H1 (cell line): ENCODE results near the gene EPB41L1. TPM values are rescaled to one million over a fixed set of nuclear protein-coding genes. Genes with fewer than 3 reads are reported as not detected.

Experiments
- CTCF ChIA-PET: fragments of 300-600 bp; sonication (Branson Sonifier 250); formaldehyde crosslinking; loops from one replicate; lab custom pipeline; 2021; ENCODE audit not compliant: partially characterized antibody; lab: Charles Lee
- POLR2A ChIA-PET: fragments of 300-600 bp; sonication (Branson Sonifier 250); formaldehyde crosslinking; loops from one replicate; lab custom pipeline; 2021; ENCODE audit warnings: inconsistent platforms; ENCODE audit not compliant: partially characterized antibody; lab: Charles Lee
- DNase-seq, 2 experiments: peaks; one replicate each; pipeline versions ENCODE4 v3.0.0 to v3.0.0-alpha.2; 2010 to 2022; ENCODE audit warnings: low spot score in 2 of 2, low read depth in 1 of 2, mixed read lengths in 1 of 2
- FAIRE-seq: peaks from 2 replicates; lab custom pipeline; 2011; peaks lifted over from hg19 to GRCh38; lab: Jason Lieb, UNC
- H2AFZ ChIP-seq: 2 replicates; pipeline ENCODE4 v1.8.1; 2012; ENCODE audit warnings: low read length, inconsistent platforms
- H2AK5ac ChIP-seq: 2 replicates; pipeline ENCODE4 v1.6.1; 2013; ENCODE audit warnings: low read depth, low read length
- H2BK120ac ChIP-seq: replicated peaks from 2 replicates; pipeline ENCODE3; 2013; ENCODE audit warnings: low read depth, low read length, inconsistent platforms
- H2BK12ac ChIP-seq: 2 replicates; pipeline ENCODE4 v1.6.1; 2013; ENCODE audit warnings: low read depth, low read length
- H2BK15ac ChIP-seq: 2 replicates; pipeline ENCODE4 v1.6.1; 2013; ENCODE audit warnings: low read length
- H2BK20ac ChIP-seq: 2 replicates; pipeline ENCODE4 v1.6.1; 2013; ENCODE audit warnings: low read length
- H2BK5ac ChIP-seq: 2 replicates; pipeline ENCODE4 v1.6.1; 2013; ENCODE audit warnings: low read depth, low read length
- H3K14ac ChIP-seq: 2 replicates; pipeline ENCODE4 v1.6.1; 2013; ENCODE audit warnings: inconsistent platforms; ENCODE audit not compliant: insufficient read length
- H3K18ac ChIP-seq: 2 replicates; pipeline ENCODE4 v1.6.1; 2013; ENCODE audit warnings: low read length; ENCODE audit errors: extremely low read depth
- H3K23ac ChIP-seq: 2 replicates; pipeline ENCODE4 v1.6.1; 2013; ENCODE audit warnings: inconsistent platforms; ENCODE audit not compliant: insufficient read length
- H3K23me2 ChIP-seq: 2 replicates; pipeline ENCODE4 v1.6.1; 2013; ENCODE audit warnings: low read depth, low read length
- H3K27ac ChIP-seq: 2 replicates; pipeline ENCODE4 v1.6.1; 2011; ENCODE audit warnings: low read depth, low read length, inconsistent platforms
- H3K27me3 ChIP-seq, 4 experiments: replicated peaks in 1 of 4; 1 replicate in 1 of 4; 2 replicates in 3 of 4; pipeline versions ENCODE4 v1.6.1 to v1.8.1; 2011 to 2013; ENCODE audit warnings: low read length in 3 of 4, mild to moderate bottlenecking in 3 of 4, inconsistent platforms in 2 of 4, mixed read lengths in 2 of 4, moderate library complexity in 1 of 4; ENCODE audit not compliant: control insufficient read depth in 3 of 4, insufficient read depth in 3 of 4; ENCODE audit errors: extremely low read depth in 1 of 4
- H3K36me3 ChIP-seq, 4 experiments: 2 replicates each; pipeline versions ENCODE4 v1.6.1 to v1.8.1; 2011 to 2013; ENCODE audit warnings: mild to moderate bottlenecking in 4 of 4, low read length in 3 of 4, moderate library complexity in 2 of 4, control low read depth in 1 of 4, inconsistent platforms in 1 of 4; ENCODE audit not compliant: insufficient read depth in 4 of 4, control insufficient read depth in 2 of 4
- H3K4ac ChIP-seq: replicated peaks from 2 replicates; pipeline ENCODE3; 2013; ENCODE audit warnings: low read length, low read depth, mixed read lengths, inconsistent platforms; ENCODE audit not compliant: insufficient read length
- H3K4me1 ChIP-seq, 4 experiments: replicated peaks in 1 of 4; 1 replicate in 1 of 4; 2 replicates in 3 of 4; pipeline versions ENCODE4 v1.6.1 to v1.8.1; 2011 to 2013; ENCODE audit warnings: low read length in 3 of 4, inconsistent platforms in 2 of 4, mixed read lengths in 1 of 4; ENCODE audit not compliant: insufficient read depth in 4 of 4, control insufficient read depth in 3 of 4
- H3K4me2 ChIP-seq, 2 experiments: 2 replicates each; pipeline versions ENCODE4 v1.6.1 to v1.8.1; 2011 to 2013; ENCODE audit warnings: low read depth in 2 of 2, low read length in 2 of 2, control low read depth in 1 of 2, inconsistent platforms in 1 of 2, mild to moderate bottlenecking in 1 of 2; ENCODE audit not compliant: insufficient read depth in 1 of 2
- H3K4me3 ChIP-seq, 4 experiments: fragments of 200-600, 300-600 bp in 1 of 4; sonication (generic), shearing (Covaris generic), sonication (Bioruptor Twin) in 1 of 4; 2 replicates each; pipeline versions ENCODE4 v1.5.1 to v1.8.1; 2011 to 2016; ENCODE audit warnings: low read length in 4 of 4, low read depth in 3 of 4, control low read depth in 2 of 4, inconsistent platforms in 2 of 4, mild to moderate bottlenecking in 2 of 4, mixed read lengths in 1 of 4, moderate library complexity in 1 of 4; ENCODE audit not compliant: insufficient read depth in 2 of 4; ENCODE audit errors: extremely low read depth in 1 of 4
- H3K56ac ChIP-seq: replicated peaks from 2 replicates; pipeline ENCODE3; 2013; ENCODE audit warnings: low read depth, mild to moderate bottlenecking, mixed read lengths, low read length, inconsistent platforms; ENCODE audit not compliant: insufficient read length
- H3K79me1 ChIP-seq: 2 replicates; pipeline ENCODE4 v1.6.1; 2013; ENCODE audit warnings: low read depth, low read length, control low read depth
- H3K79me2 ChIP-seq, 2 experiments: 2 replicates each; pipeline versions ENCODE4 v1.6.1 to v1.8.1; 2012 to 2013; ENCODE audit warnings: low read length in 2 of 2, mild to moderate bottlenecking in 2 of 2, inconsistent platforms in 1 of 2; ENCODE audit not compliant: insufficient read depth in 2 of 2, control insufficient read depth in 1 of 2
- H3K9ac ChIP-seq, 4 experiments: replicated peaks in 1 of 4; 1 replicate in 1 of 4; 2 replicates in 3 of 4; pipeline versions ENCODE4 v1.6.1 to v1.8.1; 2011 to 2013; ENCODE audit warnings: low read depth in 3 of 4, low read length in 3 of 4, control low read depth in 2 of 4, mild to moderate bottlenecking in 2 of 4, moderate library complexity in 2 of 4, inconsistent platforms in 1 of 4; ENCODE audit errors: extremely low read depth in 1 of 4
- H3K9me3 ChIP-seq, 2 experiments: 2 replicates each; pipeline versions ENCODE4 v1.6.1 to v1.8.1; 2012 to 2013; ENCODE audit warnings: mild to moderate bottlenecking in 2 of 2, moderate library complexity in 2 of 2, control low read depth in 1 of 2, inconsistent platforms in 1 of 2, low read depth in 1 of 2, low read length in 1 of 2, mixed read lengths in 1 of 2; ENCODE audit not compliant: insufficient read depth in 2 of 2
- H4K20me1 ChIP-seq, 2 experiments: replicated peaks in 1 of 2; 2 replicates each; pipeline versions ENCODE3 to v1.8.1; 2011 to 2013; ENCODE audit warnings: inconsistent platforms in 2 of 2, low read length in 2 of 2, mild to moderate bottlenecking in 1 of 2; ENCODE audit not compliant: insufficient read depth in 2 of 2, control insufficient read depth in 1 of 2
- H4K5ac ChIP-seq: 2 replicates; pipeline ENCODE4 v1.6.1; 2013; ENCODE audit warnings: low read length, low read depth, mixed read lengths, inconsistent platforms; ENCODE audit not compliant: insufficient read length
- H4K8ac ChIP-seq: 2 replicates; pipeline ENCODE4 v1.8.0; 2013; ENCODE audit warnings: mild to moderate bottlenecking, moderate library complexity, low read length, inconsistent platforms; ENCODE audit not compliant: insufficient read depth; ENCODE audit errors: extremely low read depth
- H4K91ac ChIP-seq: replicated peaks from 2 replicates; pipeline ENCODE3; 2013; ENCODE audit warnings: low read length, mixed read lengths, inconsistent platforms; ENCODE audit not compliant: insufficient read length
- CREB1 ChIP-seq: IDR thresholded peaks from 2 replicates; pipeline ENCODE4 v1.6.1; 2012; ENCODE audit warnings: inconsistent platforms
- E2F6 ChIP-seq: IDR thresholded peaks from 2 replicates; pipeline ENCODE4 v1.6.1; 2012; ENCODE audit warnings: inconsistent platforms
- GABPA ChIP-seq: IDR thresholded peaks from 2 replicates; pipeline ENCODE4 v1.6.1; 2011; ENCODE audit warnings: mild to moderate bottlenecking, low read length, moderate library complexity, borderline replicate concordance; ENCODE audit not compliant: insufficient read depth
- HDAC2 ChIP-seq, 2 experiments: fragments of 300-600 bp in 1 of 2; sonication (generic) in 1 of 2; IDR thresholded peaks; 2 replicates each; pipeline ENCODE4 v1.6.1; 2011 to 2012; ENCODE audit warnings: low read depth in 2 of 2, low read length in 2 of 2, mild to moderate bottlenecking in 2 of 2, moderate library complexity in 2 of 2, borderline replicate concordance in 1 of 2, inconsistent platforms in 1 of 2
- MAX ChIP-seq: IDR thresholded peaks from 2 replicates; pipeline ENCODE4 v1.6.1; 2012; ENCODE audit warnings: inconsistent platforms
- POU5F1 ChIP-seq: IDR thresholded peaks from 2 replicates; pipeline ENCODE4 v1.6.1; 2011; ENCODE audit warnings: low read depth, mild to moderate bottlenecking, low read length, moderate library complexity
- SIN3A ChIP-seq, 2 experiments: IDR thresholded peaks in 1 of 2; conservative IDR thresholded peaks in 1 of 2; 2 replicates each; pipeline ENCODE4 v1.6.1; 2011 to 2012; ENCODE audit warnings: low read length in 2 of 2, improper control_type of control experiment in 1 of 2, low read depth in 1 of 2, mild to moderate bottlenecking in 1 of 2
- SIRT6 ChIP-seq: IDR thresholded peaks from one replicate; pipeline ENCODE4 v1.7.1; 2012; ENCODE audit warnings: low read length, inconsistent platforms
- SP1 ChIP-seq: IDR thresholded peaks from 2 replicates; pipeline ENCODE4 v1.6.1; 2011; ENCODE audit warnings: low read depth, low read length
- USF2 ChIP-seq: IDR thresholded peaks from 2 replicates; pipeline ENCODE4 v1.6.1; 2011; ENCODE audit warnings: low read length, improper control_type of control experiment
- WGBS, 2 experiments: shearing (Covaris generic) in 1 of 2; methylation state at CpG; one replicate each; pipeline versions ENCODE4 v1.1.6 to v1.1.7; 2013 to 2015; ENCODE audit warnings: low lambda C conversion rate in 2 of 2, mixed read lengths in 2 of 2, inconsistent platforms in 1 of 2, low coverage in 1 of 2, missing lambda C conversion rate in 1 of 2; ENCODE audit not compliant: insufficient replicate concordance in 2 of 2, insufficient coverage in 1 of 2, insufficient read length in 1 of 2; ENCODE audit errors: extremely low coverage in 1 of 2, missing lambda C conversion rate in 1 of 2; 5-methylcytosine and 5-hydroxymethylcytosine counted together
- polyA plus RNA-seq, 7 experiments: library from polyadenylated mRNA; depleted of rRNA in 3 of 7; stranded (reverse) in 5 of 7; unstranded in 2 of 7; fragments of >200 nt in 5 of 7; fragments of 200-250 nt in 2 of 7; gene quantifications; 1 replicate in 5 of 7; 2 replicates in 1 of 7; 4 replicates in 1 of 7; pipeline versions ENCODE4 v1.2.1 to v1.2.3, GENCODE V29; 2011 to 2013; ENCODE audit warnings: missing spikeins in 2 of 7, mixed read lengths in 2 of 7
- total RNA-seq: library from RNA; stranded (reverse); fragmentation: NEBNext Ultra II Directional; extraction: Animal tissue kit (Norgen Biotek cat#: 25700); gene quantifications from 2 replicates; pipeline ENCODE4 v1.2.1, GENCODE V29; 2021

EPB41L1 gene
- total and polyA plus RNA-seq, 2 of the 8 experiments (the other 6 are each of a cell fraction or from before 2014, with no cell fraction given): 14.8 to 36.0 TPM

- Histone ChIP-seq H4K5ac (no peak overlapping the region), H3K9me3 (no peaks in the 10 kb centered on the region), H2BK5ac (no peak overlapping the region), H3K4me2 (peak overlapping the region; percentile 20 to 62; a peak in 3 of 4 replicates), H3K79me1 (no peaks in the 10 kb centered on the region), H2BK20ac (no peak overlapping the region), H3K4me1 (peaks cover 0 to 9% (median 6%) of the 10 kb centered on the region in 4 experiments; a peak in 6 of 7 replicates), H3K79me2 (no peaks in the 10 kb centered on the region), H4K91ac (no peak overlapping the region), H3K27ac (no peak overlapping the region), H3K27me3 (no peaks in the 10 kb centered on the region), H2BK120ac (no peak overlapping the region), H3K23ac (no peak overlapping the region), H3K9ac (no peak overlapping the region), H3K14ac (no peak overlapping the region), H2BK12ac (no peak overlapping the region), H2AFZ (no peak overlapping the region), H3K23me2 (no peaks in the 10 kb centered on the region), H3K36me3 (no peaks in the 10 kb centered on the region; a peak in 1 of 8 replicates), H4K8ac (no peak overlapping the region), H2AK5ac (no peak overlapping the region), H4K20me1 (no peaks in the 10 kb centered on the region), H3K18ac (no peak overlapping the region), H2BK15ac (no peak overlapping the region), H3K4me3 (peak overlapping the region in 2 of 4 experiments; percentile 3 to 18; a peak in 2 of 8 replicates), H3K4ac (no peak overlapping the region), H3K56ac (no peak overlapping the region)
- 18% methylated on average over 11 of the region's 11 CpGs; no CpG with 5 or more reads in 1 of the 2 experiments for WGBS, 2 experiments
- POLR2A ChIA-PET: interaction anchor here (0.5 kb wide), 1 partner anchor 232 kb away, joined by 4 read pairs; no protein-coding TSS in a partner anchor
- peak; percentile 25 to 70 for DNase-seq
- peak; percentile 42 for FAIRE-seq
- CTCF ChIA-PET: interaction anchor here (0.7 to 3.6 kb wide), 8 partner anchors 17 to 183 kb away, joined by 3 to 17 read pairs (median 4); no protein-coding TSS in a partner anchor
- TF ChIP-seq E2F6 (no peak), USF2 (peak; percentile 73), CREB1 (no peak), HDAC2 (IDR thresholded peaks at IDR 0.05; ENCODE audit: borderline replicate concordance in 1 of 2, low read depth in 2 of 2, low read length in 2 of 2) (0 out of 4 replicates have a peak, but pooled peaks of 1 of the 2 experiments have one; percentile 21), POU5F1 (no peak), GABPA (no peak), SIRT6 (no peak), SP1 (no peak), SIN3A (conservative IDR thresholded peaks at IDR 0.05 in 1 of 2, IDR thresholded peaks at IDR 0.05 in 1 of 2; ENCODE audit: low read depth in 1 of 2, low read length in 2 of 2) (peak; percentile 94 to 98), MAX (peak; percentile 82)
These were observed 19.0 kb downstream of the EPB41L1 start for GRCh38 chr20:36173451-36173933.
